Esophagus squamous epithelium (tissue), 5 donors: ENCODE results near the gene RIC8B. TPM values are rescaled to one million over a fixed set of nuclear protein-coding genes. Genes with fewer than 3 reads are reported as not detected.
A peak's percentile ranks its signal among the peaks of the same experiment; 100 is the strongest.

Experiments used
- DNase-seq: peaks from one replicate; lab custom pipeline; 2025; lab: John Stamatoyannopoulos, UW
- H3K27ac ChIP-seq, 4 donors: fragments of 200-600 bp; sonication (generic); one replicate each; pipeline ENCODE4 v1.5.1; 2016 to 2019; ENCODE audit warnings: mild to moderate bottlenecking in 1 of 4
- H3K27me3 ChIP-seq, 4 donors: fragments of 200-600 bp; sonication (generic); 1 replicate in 3 of 4; 2 replicates in 1 of 4; pipeline versions ENCODE4 v1.5.1 to v1.6.0; 2017 to 2021; ENCODE audit warnings: antibody characterized with exemption in 1 of 4
- H3K36me3 ChIP-seq, 3 donors: fragments of 200-600 bp; sonication (generic); one replicate each; pipeline ENCODE4 v1.5.1; 2016 to 2019
- H3K4me1 ChIP-seq, 3 donors: fragments of 200-600 bp; sonication (generic); one replicate each; pipeline ENCODE4 v1.5.1; 2017 to 2019
- H3K4me3 ChIP-seq, 4 donors: fragments of 200-600 bp; sonication (generic); 1 replicate in 3 of 4; 2 replicates in 1 of 4; pipeline ENCODE4 v1.5.1; 2016 to 2019; ENCODE audit warnings: mild to moderate bottlenecking in 2 of 4, moderate library complexity in 1 of 4
- H3K9me3 ChIP-seq, 3 donors: fragments of 200-600 bp; sonication (generic); one replicate each; pipeline ENCODE4 v1.5.1; 2016 to 2019
- POLR2A ChIP-seq, 4 donors: fragments of 450-650 bp; IDR thresholded peaks; one replicate each; pipeline ENCODE4 v1.6.1; 2017; ENCODE audit warnings: antibody characterized with exemption in 4 of 4, mild to moderate bottlenecking in 4 of 4, moderate library complexity in 3 of 4
- WGBS, 2 donors: methylation state at CpG; one replicate each; pipeline ENCODE4 v1.1.5; 2018; 5-methylcytosine and 5-hydroxymethylcytosine counted together
- intact Hi-C: fragments of 100-400 bp; cut with DNase I; formaldehyde crosslinking; loops from one replicate; pipeline ENCODE4 v1.15.0; 2022
- total RNA-seq, 4 donors: library from RNA; depleted of rRNA; stranded (reverse); fragments of >200 nt; gene quantifications; one replicate each; pipeline ENCODE4 v1.1.0, GENCODE V29; 2016
- TF ChIP-seq, protein P1 (sequence below), 6 experiments: fragments of 450-650 bp in 4 of 6; fragments of 200-600 bp in 2 of 6; sonication (generic) in 2 of 6; IDR thresholded peaks; one replicate each; pipeline ENCODE4 v1.5.1; 2016 to 2019; ENCODE audit warnings: antibody characterized with exemption in 6 of 6, mild to moderate bottlenecking in 4 of 6, moderate library complexity in 4 of 6
- donor health status: DM: yes; HTN: yes; CAD: no.

RIC8B gene
- total RNA-seq, 4 donors from 2014 or later: 2.7 to 7.3 (median 5.0) TPM

- Histone ChIP-seq H3K9me3 (no peaks in the 10 kb centered on the region), H3K4me1 (peaks cover 5 to 22% (median 6%) of the 10 kb centered on the region in 3 donors), H3K4me3 (no peak overlapping the region), H3K27me3 (peaks cover 0 to 39% (median 0%) of the 10 kb centered on the region in 4 donors), H3K36me3 (no peaks in the 10 kb centered on the region), H3K27ac (no peak overlapping the region)
- intact Hi-C loops: no loop called here
- TF ChIP-seq, protein P1, sequence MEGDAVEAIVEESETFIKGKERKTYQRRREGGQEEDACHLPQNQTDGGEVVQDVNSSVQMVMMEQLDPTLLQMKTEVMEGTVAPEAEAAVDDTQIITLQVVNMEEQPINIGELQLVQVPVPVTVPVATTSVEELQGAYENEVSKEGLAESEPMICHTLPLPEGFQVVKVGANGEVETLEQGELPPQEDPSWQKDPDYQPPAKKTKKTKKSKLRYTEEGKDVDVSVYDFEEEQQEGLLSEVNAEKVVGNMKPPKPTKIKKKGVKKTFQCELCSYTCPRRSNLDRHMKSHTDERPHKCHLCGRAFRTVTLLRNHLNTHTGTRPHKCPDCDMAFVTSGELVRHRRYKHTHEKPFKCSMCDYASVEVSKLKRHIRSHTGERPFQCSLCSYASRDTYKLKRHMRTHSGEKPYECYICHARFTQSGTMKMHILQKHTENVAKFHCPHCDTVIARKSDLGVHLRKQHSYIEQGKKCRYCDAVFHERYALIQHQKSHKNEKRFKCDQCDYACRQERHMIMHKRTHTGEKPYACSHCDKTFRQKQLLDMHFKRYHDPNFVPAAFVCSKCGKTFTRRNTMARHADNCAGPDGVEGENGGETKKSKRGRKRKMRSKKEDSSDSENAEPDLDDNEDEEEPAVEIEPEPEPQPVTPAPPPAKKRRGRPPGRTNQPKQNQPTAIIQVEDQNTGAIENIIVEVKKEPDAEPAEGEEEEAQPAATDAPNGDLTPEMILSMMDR (IDR thresholded peaks at IDR 0.05): no peak
- TF ChIP-seq POLR2A (IDR thresholded peaks at IDR 0.05): no peak
- no peak for DNase-seq
These were observed 3.1 kb upstream of the RIC8B start for GRCh38 chr12:106771425-106771824.

DNA sequence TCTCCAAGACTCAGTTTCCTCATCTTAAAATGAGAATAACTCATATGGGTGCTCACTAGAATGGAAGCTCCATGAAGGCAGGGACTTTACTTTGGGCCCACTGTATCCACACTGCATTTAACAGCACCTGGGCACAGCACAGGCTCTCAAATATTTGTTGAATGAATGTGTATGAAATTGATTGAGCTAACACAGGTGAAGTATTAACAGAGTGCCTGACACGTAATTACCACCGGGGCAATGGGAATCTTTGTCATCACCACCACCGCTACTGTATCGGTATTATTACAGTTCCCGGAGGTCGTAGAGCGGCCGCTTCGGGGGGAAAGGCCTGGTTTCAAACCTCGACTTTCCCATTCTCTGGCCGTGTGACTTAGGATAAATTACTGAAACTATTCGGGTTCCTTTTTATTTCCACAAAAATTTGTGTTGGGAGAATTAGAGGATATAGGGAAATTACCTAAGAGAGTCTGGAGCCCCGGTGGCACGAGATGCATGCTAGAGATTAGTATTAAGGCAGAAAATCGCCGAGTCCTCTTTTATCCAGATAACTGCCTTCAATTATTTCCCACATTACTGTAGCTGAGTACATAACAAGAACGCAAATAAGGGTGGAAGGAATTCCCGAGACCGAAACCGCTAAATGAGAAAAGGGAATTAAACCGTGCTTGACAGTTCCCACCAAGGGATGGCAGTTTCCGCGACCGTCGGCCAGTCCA lies 1.0 kb upstream of the RIC8B start:
- Histone ChIP-seq H3K4me3 (peak overlapping the region; percentile 56 to 98 (median 94)), H3K4me1 (peaks cover 5 to 25% (median 6%) of the 10 kb centered on the region in 3 donors), H3K36me3 (no peaks in the 10 kb centered on the region), H3K9me3 (no peaks in the 10 kb centered on the region), H3K27me3 (peaks cover 0 to 19% (median 0%) of the 10 kb centered on the region in 4 donors), H3K27ac (peak overlapping the region; percentile 83 to 98 (median 96))
- no peak for TF ChIP-seq POLR2A (IDR thresholded peaks at IDR 0.05)
- TF ChIP-seq, protein P1 (IDR thresholded peaks at IDR 0.05): no peak
- DNase-seq: no peak
- WGBS, 2 donors: 40 to 48% methylated on average over 21 to 25 of the region's 25 CpGs
- intact Hi-C loops: no loop called here

DNA sequence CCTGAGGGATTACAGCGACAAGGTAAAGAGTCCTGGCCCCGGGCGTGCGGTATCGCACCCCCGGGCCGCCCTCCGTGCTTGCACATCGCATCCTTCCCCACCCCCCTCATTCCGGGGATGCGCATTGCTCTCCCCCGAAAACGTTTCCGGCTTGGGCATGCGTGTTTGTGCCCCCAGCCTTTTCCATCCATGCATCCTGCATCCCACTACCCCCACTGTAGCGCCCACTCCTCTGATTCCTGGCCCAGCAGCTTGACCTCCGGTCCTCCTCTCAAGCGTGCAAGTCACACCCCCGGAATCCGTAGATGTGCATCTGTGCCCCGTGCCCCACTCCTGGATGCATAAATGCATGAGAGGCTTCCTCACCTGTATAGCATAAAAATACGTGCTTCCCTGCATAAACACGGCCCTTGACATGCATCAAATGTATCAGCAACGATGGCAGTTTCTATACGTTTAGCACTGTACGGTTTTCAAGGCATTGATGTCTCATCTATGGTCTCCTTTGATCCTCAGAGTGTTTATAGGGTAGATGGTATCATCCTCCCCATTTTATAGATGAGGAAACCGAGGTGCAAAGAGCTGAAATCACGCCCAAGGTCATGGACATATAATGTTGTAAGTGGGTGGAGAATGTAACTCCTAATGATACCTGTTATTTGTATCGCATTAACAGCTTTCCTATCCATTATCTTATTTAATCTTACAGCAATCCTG lies 484 bp downstream of the RIC8B start:
- no peak for TF ChIP-seq POLR2A (IDR thresholded peaks at IDR 0.05)
- TF ChIP-seq, protein P1 (IDR thresholded peaks at IDR 0.05): no peak
- WGBS, 2 donors: 4 to 6% methylated on average over 23 to 25 of the region's 29 CpGs
- H3K4me1 ChIP-seq: peaks cover 5 to 25% (median 6%) of the 10 kb centered on the region in 3 donors
- H3K4me3 ChIP-seq: peak overlapping the region; percentile 56 to 98 (median 94)
- no peak for DNase-seq
- peak overlapping the region; percentile 83 to 98 (median 96) for H3K27ac ChIP-seq
- no peaks in the 10 kb centered on the region for H3K36me3 ChIP-seq
- intact Hi-C loops: no loop called here
- H3K9me3 ChIP-seq: no peaks in the 10 kb centered on the region
- H3K27me3 ChIP-seq: peaks cover 0 to 6% (median 0%) of the 10 kb centered on the region in 4 donors

DNA sequence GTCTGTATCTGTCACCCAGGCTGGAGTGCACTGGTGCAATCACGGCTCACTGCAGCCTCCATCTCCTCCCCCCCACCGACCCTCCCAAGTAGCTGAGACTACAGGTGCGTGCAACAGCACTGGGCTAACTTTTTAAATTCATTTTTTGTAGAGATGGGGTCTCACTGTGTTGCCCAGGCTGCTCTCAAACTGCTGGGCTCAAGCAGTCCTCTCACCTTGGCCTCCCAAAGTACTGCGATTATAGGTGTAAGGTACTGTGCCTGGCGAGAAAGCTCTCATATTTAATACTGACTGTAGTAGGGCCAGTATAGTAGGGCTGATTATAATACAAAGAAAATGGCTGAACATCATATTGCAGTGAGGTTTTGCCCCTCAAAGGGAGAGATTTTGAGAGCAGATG lies 2.4 kb downstream of the RIC8B start:
- DNase-seq: no peak
- H3K27me3 ChIP-seq: no peaks in the 10 kb centered on the region
- TF ChIP-seq POLR2A (IDR thresholded peaks at IDR 0.05): no peak
- TF ChIP-seq, protein P1 (IDR thresholded peaks at IDR 0.05): no peak
- H3K36me3 ChIP-seq: no peaks in the 10 kb centered on the region
- no peak overlapping the region for H3K4me3 ChIP-seq
- no peaks in the 10 kb centered on the region for H3K9me3 ChIP-seq
- intact Hi-C loops: no loop called here
- H3K27ac ChIP-seq: no peak overlapping the region
- H3K4me1 ChIP-seq: peaks cover 5 to 25% (median 6%) of the 10 kb centered on the region in 3 donors
- 84% methylated on average over 4 to 5 of the region's 5 CpGs for WGBS, 2 donors
